GM19099 (cell line): ENCODE measurements around the gene STX18.

Experiments
- POLR2A ChIP-seq: IDR thresholded peaks from 3 replicates; pipeline ENCODE4 v1.6.1; 2011; ENCODE audit warnings: low read depth; ENCODE audit not compliant: insufficient read length; ENCODE audit errors: extremely low read depth

Gene STX18

DNA sequence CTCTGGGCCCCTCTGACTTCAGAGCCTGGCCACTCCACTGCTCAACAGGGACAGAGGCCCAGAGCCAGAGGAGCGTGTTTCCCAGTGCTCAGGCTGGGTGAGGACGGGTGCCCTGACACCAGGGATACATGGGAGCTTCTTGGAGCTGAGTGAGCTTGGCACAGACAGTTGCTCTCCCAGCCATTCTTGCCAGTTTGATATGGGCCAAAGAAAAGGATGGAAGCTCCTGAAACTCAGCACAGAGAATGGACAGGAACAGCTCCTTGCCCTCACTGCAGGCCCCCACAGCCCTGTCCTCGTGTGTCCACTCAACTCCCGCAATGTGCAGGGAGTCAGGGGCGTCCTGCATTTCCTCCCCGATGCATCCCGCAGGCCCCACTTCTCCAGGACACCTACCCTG, 116.2 kb downstream of the STX18 start:
- TF ChIP-seq POLR2A = no peak

DNA sequence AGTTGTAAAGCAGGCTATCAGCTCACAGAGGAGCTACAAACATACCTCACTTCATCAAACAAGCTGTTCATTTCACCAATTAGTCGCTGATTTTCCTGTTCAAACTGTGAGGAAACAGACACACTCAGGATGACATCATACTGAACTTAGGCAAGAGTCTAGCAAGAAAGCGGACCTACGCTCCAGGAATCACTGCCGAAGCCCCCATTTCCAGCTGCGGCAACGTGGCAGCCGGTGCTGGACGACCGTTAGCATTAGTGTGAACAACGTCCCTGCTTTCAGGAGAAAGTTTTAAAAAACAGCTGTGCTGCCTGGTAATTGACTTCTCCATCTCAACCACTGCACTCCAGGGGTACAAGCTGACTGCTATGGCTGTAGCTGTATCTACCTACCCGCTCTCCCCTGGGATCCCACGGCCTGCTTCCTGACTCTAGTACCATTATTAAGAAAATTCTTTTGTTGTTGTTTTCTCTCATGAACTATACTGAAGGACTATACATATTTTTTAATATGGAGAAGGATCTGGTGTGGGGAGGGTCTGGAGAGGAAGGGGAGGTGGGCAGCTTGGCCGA, 116.6 kb downstream of the STX18 start:
- no peak for TF ChIP-seq POLR2A

DNA sequence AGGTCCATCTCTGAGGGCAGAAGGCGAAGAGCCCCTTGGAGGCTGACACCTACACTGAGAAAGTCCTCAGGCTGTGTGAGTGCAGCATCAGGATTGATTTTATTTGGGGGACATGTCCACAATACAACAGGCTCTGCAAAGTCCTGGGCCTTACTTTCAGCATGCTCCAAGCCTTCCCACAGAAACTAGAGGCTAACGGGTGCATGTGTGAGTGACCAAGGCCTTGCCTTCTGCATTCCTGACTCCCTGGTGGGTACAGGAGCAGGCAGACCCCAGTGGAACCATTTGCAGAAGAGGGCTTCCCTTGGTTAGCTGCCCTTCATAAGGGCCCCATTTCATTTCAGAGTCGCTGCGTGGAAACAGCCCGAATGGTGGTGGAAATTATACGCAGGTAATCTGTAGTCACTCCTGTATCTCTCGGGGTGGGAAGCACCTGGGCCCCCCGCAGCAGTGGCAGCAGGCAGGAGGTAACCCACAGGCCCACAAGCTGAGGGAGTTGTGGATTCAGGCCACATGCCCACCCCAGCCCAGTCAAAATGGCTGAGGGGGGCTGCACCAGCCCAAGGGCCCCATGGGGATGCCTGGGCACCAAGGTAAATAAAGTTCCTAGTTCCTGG, 117.2 kb downstream of the STX18 start:
- no peak for TF ChIP-seq POLR2A

DNA sequence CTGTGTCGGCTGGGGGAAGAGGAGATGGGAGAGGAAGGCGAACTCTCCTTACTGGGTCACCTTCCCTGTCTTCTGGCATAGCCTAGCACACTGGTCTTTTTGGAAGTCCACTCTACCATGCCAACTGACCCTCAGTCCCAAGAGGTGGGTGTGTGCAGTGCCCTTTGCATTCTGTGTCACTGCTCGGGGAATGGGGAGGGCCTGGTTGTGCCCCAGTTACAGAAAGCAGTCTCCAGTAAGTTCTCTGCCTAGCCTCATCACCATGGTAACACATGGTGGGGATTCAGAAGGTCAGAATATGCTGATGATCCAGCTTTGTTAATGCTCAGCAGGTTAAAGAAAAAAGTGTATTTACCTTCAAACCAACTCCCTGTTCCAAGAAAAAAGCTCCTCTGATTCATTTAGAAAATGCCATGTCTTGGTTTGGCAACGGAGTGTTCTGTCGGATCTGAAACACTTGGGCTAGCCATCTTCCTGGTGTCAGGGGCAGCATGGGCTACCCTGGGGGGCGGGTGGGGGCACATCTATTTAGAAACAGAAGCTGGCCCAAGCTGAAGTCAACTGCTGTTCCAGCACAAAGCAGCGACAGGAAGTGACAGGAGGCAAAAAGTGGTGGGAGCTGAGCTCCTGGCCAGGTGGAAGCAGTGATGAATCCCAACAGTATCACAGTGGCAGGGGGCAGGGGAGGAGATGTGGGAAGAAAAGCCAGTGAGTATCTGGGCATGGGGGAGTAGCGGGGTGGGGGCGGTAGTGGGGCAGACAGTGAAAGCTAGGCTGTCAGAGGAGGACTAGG, 117.9 kb downstream of the STX18 start:
- TF ChIP-seq POLR2A = no peak

DNA sequence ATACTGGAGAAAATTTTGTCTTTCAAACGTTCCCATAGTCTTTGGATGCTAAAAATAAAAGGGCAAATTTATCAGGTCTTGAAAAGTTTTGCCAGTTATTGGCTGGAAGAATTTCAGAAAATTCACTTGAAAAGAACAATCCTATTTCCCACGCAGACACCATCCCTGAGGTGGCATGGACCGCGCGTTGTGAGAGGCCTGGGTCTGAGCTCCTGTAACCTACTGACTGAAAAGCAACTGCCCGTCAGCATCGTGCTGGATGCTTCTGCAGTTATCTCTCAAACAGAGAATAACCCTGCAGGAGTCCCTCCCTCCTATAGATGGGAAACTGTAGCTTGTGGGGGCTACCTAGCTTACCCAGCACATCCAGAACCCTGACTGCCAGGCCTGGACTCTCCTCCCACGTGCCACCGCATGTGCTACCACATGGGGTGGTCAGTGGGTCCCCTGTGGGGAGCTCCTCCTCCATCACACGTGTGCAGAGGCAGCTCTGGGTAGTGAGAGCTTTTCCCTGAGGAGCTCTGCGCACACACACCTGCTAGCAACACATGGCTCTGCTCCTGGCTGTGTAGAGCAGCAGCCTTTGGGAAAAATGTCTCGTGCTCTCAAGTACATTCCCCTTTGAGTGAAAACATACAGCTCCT, 118.9 kb downstream of the STX18 start:
- no peak for TF ChIP-seq POLR2A

DNA sequence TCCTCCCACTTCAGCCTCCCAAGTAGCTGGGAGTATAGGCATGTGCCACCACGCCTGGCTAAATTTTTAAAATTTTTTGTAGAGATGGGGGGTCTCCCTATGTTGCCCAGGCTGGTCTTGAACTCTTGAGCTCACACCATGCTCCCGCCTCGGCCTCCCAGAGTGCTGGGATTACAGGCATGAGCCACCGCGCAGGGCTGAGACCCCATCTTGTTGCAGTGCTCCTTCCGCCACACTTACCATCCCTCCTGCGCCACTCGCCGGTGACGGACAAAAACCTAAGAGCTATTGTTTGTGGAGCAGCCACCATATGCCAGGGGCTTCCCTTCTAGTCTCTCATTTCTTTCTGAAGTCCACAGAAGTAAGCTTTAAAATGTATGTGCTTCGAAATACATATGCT, 120.5 kb downstream of the STX18 start:
- TF ChIP-seq POLR2A = no peak

DNA sequence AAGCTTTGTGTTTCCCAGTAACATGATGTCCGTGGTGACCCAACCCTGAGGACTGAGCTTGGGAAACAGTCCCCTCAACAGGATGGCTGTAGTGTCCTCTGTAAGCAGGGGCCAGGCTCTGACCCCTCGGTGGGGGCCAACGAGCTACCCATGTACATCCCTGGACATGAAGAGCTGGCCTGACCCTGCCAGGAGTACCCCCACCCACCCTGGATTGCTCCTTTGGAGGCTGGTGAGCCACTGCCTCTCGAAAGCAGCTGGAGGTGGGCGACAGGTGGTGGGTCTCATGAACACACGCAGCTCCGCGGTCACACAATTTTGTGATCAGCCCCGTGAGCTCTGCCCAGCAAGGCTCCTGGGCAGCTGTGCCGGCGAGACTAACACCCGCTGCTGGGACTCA, 121.4 kb downstream of the STX18 start:
- TF ChIP-seq POLR2A = no peak

DNA sequence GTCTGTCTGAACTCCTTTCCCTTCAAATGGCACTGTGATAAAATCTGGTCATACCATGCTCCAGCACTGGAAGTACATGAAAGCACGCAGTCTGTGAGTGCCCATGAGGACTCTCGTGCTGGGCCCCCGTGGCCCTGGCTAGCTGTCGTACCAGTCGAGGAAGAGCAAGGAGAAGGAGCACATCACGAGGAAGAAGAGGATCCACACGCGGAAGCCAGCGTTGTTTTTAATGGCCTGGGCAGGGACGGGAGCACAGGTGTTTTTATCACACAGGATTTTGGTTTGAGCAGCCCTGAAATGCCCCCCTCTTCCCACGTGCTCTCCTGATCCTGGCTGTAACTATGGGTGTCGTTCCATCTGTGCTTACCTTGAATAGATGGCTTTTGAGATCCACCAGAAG, 122.0 kb downstream of the STX18 start:
- no peak for TF ChIP-seq POLR2A

DNA sequence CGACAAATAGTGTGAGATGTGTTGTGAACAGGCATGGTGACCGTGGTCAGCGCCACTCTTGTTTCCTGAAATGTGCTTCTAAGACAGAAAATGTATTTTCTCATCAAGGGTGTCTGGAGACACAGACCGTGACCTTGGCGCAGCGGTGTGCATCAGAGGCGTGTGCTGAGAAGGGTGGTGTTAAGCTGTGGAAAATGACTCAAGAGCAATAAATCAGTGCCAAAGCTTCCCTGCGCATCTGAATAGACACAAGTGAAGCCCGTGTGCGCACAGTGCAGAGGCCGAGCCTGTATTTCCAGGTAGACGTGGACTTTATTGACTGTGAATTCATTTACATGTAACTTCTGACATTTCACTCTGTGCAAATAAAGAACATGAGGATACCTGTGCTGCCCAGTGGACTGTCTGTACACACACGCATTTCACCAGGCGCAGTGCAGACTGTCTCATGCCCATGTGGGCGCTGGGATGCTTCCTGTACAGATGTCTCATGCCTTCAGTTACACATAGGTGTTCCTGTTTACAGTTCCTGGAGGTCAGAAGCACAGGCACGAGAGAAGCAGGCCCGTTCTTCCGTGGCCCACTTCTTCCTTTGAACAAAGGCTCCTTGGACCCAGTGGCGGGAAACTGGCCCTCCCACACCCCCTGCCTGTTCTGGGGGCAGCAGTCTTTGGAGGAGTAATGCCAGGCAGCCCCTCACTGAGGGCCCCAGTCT, 123.0 kb downstream of the STX18 start:
- no peak for TF ChIP-seq POLR2A

DNA sequence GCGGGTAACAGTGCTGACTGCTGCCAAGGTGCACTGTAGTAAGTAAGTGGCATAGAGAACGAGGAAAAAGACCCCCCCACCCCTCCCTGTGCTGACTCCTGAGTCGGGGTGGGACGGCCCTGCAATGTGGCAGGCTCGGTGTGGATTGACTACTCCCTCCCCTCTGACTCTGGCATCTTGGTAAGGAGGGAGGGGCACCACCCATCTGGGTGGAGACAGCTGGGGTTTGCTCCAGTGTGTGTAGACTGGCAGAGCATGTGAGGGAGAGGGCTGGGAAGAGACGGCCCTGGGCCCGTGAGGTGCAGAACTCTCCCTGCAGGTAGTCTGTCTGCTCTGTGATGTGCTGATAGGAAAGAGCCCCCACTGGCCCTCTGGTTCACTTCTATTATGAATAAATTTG, 124.0 kb downstream of the STX18 start:
- no peak for TF ChIP-seq POLR2A

DNA sequence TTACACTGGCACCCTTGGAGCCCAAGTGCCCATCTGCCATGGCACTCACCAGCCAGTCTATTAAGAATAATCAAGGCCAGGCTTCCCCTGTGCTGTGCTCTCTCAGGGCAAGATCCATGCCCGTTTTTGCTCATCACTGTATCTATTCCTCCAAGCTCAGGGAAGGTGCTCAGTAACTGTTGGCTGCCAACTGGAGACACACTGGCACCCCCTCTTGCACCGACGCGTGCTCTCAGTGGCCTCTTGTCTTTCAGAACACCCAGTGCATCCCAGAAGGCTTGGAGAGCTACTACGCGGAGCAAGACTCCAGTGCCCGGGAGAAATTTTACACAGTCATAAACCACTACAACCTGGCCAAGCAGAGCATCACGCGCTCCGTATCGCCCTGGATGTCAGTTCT, 124.9 kb downstream of the STX18 start:
- no peak for TF ChIP-seq POLR2A

DNA sequence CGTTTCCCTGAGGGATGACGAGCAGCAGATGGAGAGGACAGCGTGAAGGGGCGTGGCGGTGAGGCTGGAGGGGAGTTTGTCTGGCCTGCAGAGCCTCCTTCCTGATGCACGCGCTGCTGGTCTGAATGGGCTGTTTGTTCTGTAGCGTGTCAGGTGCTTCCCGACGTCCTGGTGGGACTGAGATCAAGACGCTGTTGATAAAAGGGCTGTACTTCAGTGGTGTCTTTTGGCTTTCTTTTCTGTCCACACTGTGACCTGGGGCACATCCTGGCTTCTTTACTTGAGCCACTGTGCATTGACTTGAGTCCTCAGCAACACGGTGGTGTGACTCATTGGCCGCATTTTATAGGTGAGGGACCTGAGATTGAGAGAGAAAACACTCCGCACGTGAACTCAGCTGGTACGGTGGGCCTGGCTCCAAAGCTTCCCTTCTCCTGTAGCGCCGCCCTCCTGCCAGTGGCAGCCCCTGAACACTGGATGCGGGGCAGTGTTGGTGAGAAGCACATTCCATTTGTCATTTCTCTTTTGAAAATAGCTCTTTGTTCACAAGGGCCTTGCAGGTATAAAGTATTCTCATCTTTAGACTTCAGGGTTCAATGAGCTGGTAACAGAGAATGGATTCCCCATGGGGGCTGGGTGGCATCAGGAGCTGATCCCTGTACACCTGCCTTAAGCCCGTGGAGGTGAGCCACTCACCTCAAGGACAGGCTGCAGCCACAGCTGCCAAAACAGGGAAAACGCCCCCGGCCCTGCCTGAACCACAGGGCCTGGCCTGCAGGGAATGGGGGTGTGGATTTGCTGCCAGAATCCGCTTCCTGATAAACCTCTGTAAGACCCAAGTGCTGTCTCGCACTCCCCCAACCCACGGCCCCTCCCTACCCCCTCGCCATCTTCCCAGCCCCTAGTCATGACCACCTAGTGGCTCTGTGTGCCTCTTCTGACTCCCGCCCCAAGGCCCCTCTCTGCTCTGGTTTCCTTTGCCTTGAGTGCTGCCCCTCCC, 125.7 kb downstream of the STX18 start:
- no peak for TF ChIP-seq POLR2A

DNA sequence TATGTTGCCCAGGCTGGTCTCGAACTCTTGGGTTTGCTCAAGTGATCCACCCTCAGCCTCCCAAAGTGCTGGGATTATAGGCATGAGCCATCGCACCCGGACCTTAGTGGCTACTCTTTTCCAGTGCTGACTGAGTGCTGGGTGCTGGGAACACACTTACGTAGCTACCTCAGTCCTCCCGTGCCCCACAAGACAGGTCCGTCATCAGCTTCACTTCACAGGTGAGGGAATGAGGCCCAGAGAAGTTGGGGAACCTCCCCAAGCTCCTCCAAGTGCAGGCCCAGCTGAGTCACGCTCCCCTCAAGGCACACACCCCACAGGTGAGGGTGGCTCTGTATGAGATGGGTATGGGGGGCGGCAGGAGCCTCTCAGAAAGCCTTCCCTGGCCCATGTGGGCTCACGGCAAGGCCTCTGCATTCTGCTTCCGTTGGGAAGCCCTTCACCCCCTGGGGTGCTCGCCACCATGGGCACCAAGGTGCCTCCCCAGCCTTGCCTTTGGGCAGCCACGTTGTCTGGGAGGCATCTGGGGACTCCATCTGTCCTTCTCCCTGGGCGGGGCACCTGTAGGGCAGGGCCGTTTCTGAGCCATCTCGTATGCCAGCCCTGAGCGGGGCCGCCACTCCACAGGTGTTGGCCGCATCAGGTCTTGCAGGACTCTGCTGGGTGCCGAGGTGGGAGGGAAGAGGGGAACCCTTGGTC, 126.6 kb downstream of the STX18 start:
- TF ChIP-seq POLR2A = no peak
